Inflammatory macrophage treated with lipopolysaccharide for 1 hour (primary cell): ENCODE data around the gene ZNF474.
"Not testable (repeated sequence)": the region's sequence is repeated elsewhere in the genome, so short reads cannot be mapped to it uniquely, and the experiment has no call there.

Source experiments
- DNase-seq, 2 donors: peaks; one replicate each; pipeline ENCODE4 v3.0.0-alpha.2; 2020 to 2022

ZNF474 gene

GRCh38 chr5:122129306-122129705, at the start of gene ZNF474:
Gene ZNF474 (plus strand): TSS chr5:122129546. CDS start chr5:122151991, 22,445 bp downstream.
- no peak for DNase-seq

GRCh38 chr5:122081541-122081940, 47.8 kb upstream of the ZNF474 start:
- DNase-seq: no peak

- no peak for DNase-seq
These were observed 45.8 kb upstream of the ZNF474 start for GRCh38 chr5:122083535-122083934.

GRCh38 chr5:122085041-122085440, 44.3 kb upstream of the ZNF474 start:
- no peak for DNase-seq

- DNase-seq: no peak
These were observed 40.0 kb upstream of the ZNF474 start for GRCh38 chr5:122089096-122090013.

GRCh38 chr5:122091936-122092600, 37.3 kb upstream of the ZNF474 start:
- DNase-seq: no peak

GRCh38 chr5:122093415-122094180, 35.7 kb upstream of the ZNF474 start:
- no peak for DNase-seq

- DNase-seq: not testable (repeated sequence)
These were observed 35.1 kb upstream of the ZNF474 start for GRCh38 chr5:122094251-122094650.

- DNase-seq: no peak
These were observed 34.2 kb upstream of the ZNF474 start for GRCh38 chr5:122095158-122095557.

- no peak for DNase-seq
These were observed 32.0 kb upstream of the ZNF474 start for GRCh38 chr5:122097391-122097790.

- DNase-seq: no peak
These were observed 30.1 kb upstream of the ZNF474 start for GRCh38 chr5:122099060-122099790.

- DNase-seq: peak; percentile 30 to 57
These were observed 27.6 kb upstream of the ZNF474 start for GRCh38 chr5:122101636-122102285.

- peak; percentile 16 to 77 for DNase-seq
These were observed 26.5 kb upstream of the ZNF474 start for GRCh38 chr5:122102825-122103224.

GRCh38 chr5:122105909-122106308, 23.4 kb upstream of the ZNF474 start:
- no peak for DNase-seq

- DNase-seq: no peak
These were observed 22.3 kb upstream of the ZNF474 start for GRCh38 chr5:122107016-122107415.

- no peak for DNase-seq
These were observed 18.4 kb upstream of the ZNF474 start for GRCh38 chr5:122110987-122111386.

- no peak for DNase-seq
These were observed 17.9 kb upstream of the ZNF474 start for GRCh38 chr5:122111460-122111859.

- no peak for DNase-seq
These were observed 17.3 kb upstream of the ZNF474 start for GRCh38 chr5:122112063-122112462.

- DNase-seq: no peak
These were observed 16.4 kb upstream of the ZNF474 start for GRCh38 chr5:122112733-122113558.

- DNase-seq: no peak
These were observed 14.8 kb upstream of the ZNF474 start for GRCh38 chr5:122114501-122114900.

- DNase-seq: no peak
These were observed 10.9 kb upstream of the ZNF474 start for GRCh38 chr5:122118356-122118948.
